Heart left ventricle (tissue), 16 donors: ENCODE results near the gene KCNK17. TPM values are rescaled to one million over a fixed set of nuclear protein-coding genes. Genes with fewer than 3 reads are reported as not detected.

Experiments
- ATAC-seq, 4 donors: fragments of 200-7000 bp; cut with Tn5 transposase; one replicate each; pipeline ENCODE4 v1.9.1; 2020 to 2022; ENCODE audit warnings: moderate library complexity in 4 of 4, mild to moderate bottlenecking in 3 of 4, moderate number of reproducible peaks in 1 of 4
- DNase-seq, 5 donors: peaks; one replicate each; pipeline ENCODE4 v3.0.0-alpha.2; 2020
- H3K27ac ChIP-seq, 12 donors: fragments of 200-600 bp; sonication (generic) in 4 of 12; one replicate each; pipeline versions ENCODE4 v1.5.0 to v1.8.0; 2016 to 2022; ENCODE audit warnings: mild to moderate bottlenecking in 2 of 12
- H3K27me3 ChIP-seq, 9 donors: fragments of 200-600 bp; sonication (generic) in 2 of 9; one replicate each; pipeline versions ENCODE4 v1.5.1 to v1.8.0; 2016 to 2022; ENCODE audit warnings: mild to moderate bottlenecking in 3 of 9
- H3K36me3 ChIP-seq, 9 donors: fragments of 200-600 bp; sonication (generic) in 2 of 9; one replicate each; pipeline versions ENCODE4 v1.5.0 to v1.8.0; 2018 to 2022; ENCODE audit warnings: mild to moderate bottlenecking in 2 of 9
- H3K4me1 ChIP-seq, 12 donors: fragments of 200-600 bp; sonication (generic) in 4 of 12; one replicate each; pipeline versions ENCODE4 v1.5.0 to v1.8.0; 2016 to 2022; ENCODE audit warnings: mild to moderate bottlenecking in 3 of 12
- H3K4me3 ChIP-seq, 12 donors: fragments of 200-600 bp; sonication (generic) in 4 of 12; one replicate each; pipeline versions ENCODE4 v1.5.0 to v1.8.0; 2017 to 2022; ENCODE audit warnings: mild to moderate bottlenecking in 9 of 12, moderate library complexity in 4 of 12
- H3K9me3 ChIP-seq, 12 donors: fragments of 200-600 bp; sonication (generic) in 4 of 12; one replicate each; pipeline versions ENCODE4 v1.5.0 to v1.8.0; 2016 to 2022; ENCODE audit warnings: mild to moderate bottlenecking in 1 of 12
- CTCF ChIP-seq, 12 donors: fragments of 200-600 bp; sonication (generic) in 4 of 12; IDR thresholded peaks; one replicate each; pipeline versions ENCODE4 v1.5.0 to v1.8.0; 2018 to 2022; ENCODE audit warnings: antibody characterized with exemption in 12 of 12, mild to moderate bottlenecking in 5 of 12
- POLR2A ChIP-seq, 2 donors: fragments of 450-650 bp; IDR thresholded peaks; one replicate each; pipeline ENCODE4 v1.6.1; 2017; ENCODE audit warnings: antibody characterized with exemption in 2 of 2, mild to moderate bottlenecking in 2 of 2, moderate library complexity in 2 of 2
- WGBS, 4 donors: extraction: QIAGEN DNeasy Blood & Tissue Kit in 2 of 4; methylation state at CpG; one replicate each; pipeline versions ENCODE4 v1.1.5 to v1.1.7; 2013 to 2018; 5-methylcytosine and 5-hydroxymethylcytosine counted together
- intact Hi-C, 10 donors: fragments of 100-400 bp; cut with DNase I; formaldehyde crosslinking; loops; one replicate each; pipeline versions ENCODE4 v1.11.1 to v1.14.2; 2022
- polyA plus RNA-seq, 2 donors: library from polyadenylated mRNA; stranded (reverse); fragments of 200-250 nt; gene quantifications; one replicate each; pipeline ENCODE4 v1.2.3, GENCODE V29; 2013
- total RNA-seq, 9 donors: library from RNA; depleted of rRNA in 2 of 9; stranded (reverse); fragments of >200 nt in 2 of 9; fragmentation: NEBNext Ultra II Directional in 3 of 9; extraction: Animal tissue kit (Norgen Biotek cat#: 25700) in 3 of 9; gene quantifications; one replicate each; pipeline versions ENCODE4 v1.1.0 to v1.2.4, GENCODE V29; 2016 to 2023
- donor health status: ischemic (EF 13 %, LVEDD 7.1; RV severe dilation, severe dysfunction).
- donor health status: healthy with polysubstance abuse.
- donor health status: DM: no; HTN: yes; CAD: no.
- donor health status: DM: no; HTN: no; CAD: no.
- donor health status: ischemic (EF 25% LVEDD 6.9; RV normal size, moderate dysfunction).
- donor health status: ischemic (EF 25% LVEDD 5.7; RV mildly dilated, moderate dysfunction).
- donor health status: healthy.
- donor health status: DM: yes; HTN: yes; CAD: no.
- donor health status: ischemic (EF 35%, LVEDD 5.7; RV mildly dilated, moderate dysfunction).
- donor health status: nonischemic (EF 11% LVEDD 7.7; RV severe dilation, severe dysfunction).
- donor health status: DM: yes; HTN: yes; CAD: no.
- donor health status: PGD.
- donor health status: ischemic (EF 29% LVEDD 5.4; RV normal size, mild dysfunction).
- donor health status: nonischemic (EF 23%, LVEDD 6.1; RV moderate dilation, normal function).

The KCNK17 gene
- total and polyA plus RNA-seq, 11 donors = 0.06 to 0.36 (median 0.22) TPM; not detected in 5

DNA sequence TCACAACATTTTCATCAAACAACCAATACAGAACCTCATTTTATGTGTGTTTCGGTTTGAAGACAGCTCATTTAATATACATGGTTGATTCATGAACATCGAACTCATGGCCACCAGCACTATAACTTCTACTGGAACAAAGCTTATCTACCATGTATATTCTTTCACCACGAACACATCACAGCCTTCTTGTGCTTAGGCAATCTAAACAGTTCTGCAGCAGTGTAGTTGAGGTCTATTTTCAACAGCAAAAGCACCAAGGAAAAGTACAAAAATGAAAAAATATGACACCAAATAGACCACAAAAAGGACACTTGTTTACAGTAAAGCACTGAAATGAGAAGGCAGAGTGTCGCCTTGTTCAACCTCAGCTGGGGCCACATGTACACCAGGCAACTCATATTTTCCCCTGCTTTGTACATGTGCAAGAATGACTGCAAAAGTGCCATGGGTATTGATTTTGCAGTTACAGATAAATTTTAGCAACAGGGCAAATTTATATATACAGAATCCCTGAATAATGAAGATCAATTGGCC lies 59.2 kb downstream of the KCNK17 start:
- intact Hi-C loops = no loop called here
- Histone ChIP-seq H3K27ac (no peak overlapping the region), H3K27me3 (peaks cover 0 to 12% (median 2%) of the 10 kb centered on the region in 9 donors), H3K4me1 (no peaks in the 10 kb centered on the region), H3K9me3 (peaks cover 0 to 11% (median 0%) of the 10 kb centered on the region in 12 donors), H3K36me3 (no peaks in the 10 kb centered on the region), H3K4me3 (no peak overlapping the region)
- DNase-seq = no peak
- 83 to 92% (median 89%) methylated on average over 4 of the region's 4 CpGs for WGBS, 4 donors
- TF ChIP-seq POLR2A (IDR thresholded peaks at IDR 0.05) (no peak), CTCF (IDR thresholded peaks at IDR 0.05) (no peak)
- no peak for ATAC-seq

DNA sequence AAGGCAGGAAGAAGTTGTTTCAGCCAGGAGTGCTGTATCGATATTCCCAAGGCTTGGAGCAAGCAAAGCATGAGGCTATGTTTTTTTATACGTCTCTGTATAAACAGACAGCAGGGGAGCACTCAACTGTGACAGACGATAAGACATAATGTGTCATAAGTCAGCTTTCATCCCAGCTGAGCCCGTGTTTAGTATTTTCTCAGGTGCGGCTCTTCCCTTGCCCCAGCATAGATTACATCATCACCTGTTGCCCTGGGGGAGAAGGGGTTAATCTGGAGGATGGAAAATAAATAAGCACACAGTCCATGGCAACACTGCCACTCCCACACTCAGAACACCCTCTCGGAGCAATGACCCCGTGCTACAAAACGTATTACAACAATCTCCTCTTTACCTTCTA lies 62.8 kb downstream of the KCNK17 start:
- H3K27ac ChIP-seq = no peak overlapping the region
- peaks cover 0 to 8% (median 0%) of the 10 kb centered on the region in 9 donors for H3K27me3 ChIP-seq
- peaks cover 0 to 11% (median 0%) of the 10 kb centered on the region in 12 donors for H3K9me3 ChIP-seq
- H3K4me3 ChIP-seq = no peak overlapping the region
- 28 to 36% (median 34%) methylated on average over 8 of the region's 8 CpGs for WGBS, 4 donors
- intact Hi-C loops = no loop called here
- no peak for ATAC-seq
- TF ChIP-seq POLR2A (IDR thresholded peaks at IDR 0.05) (no peak), CTCF (IDR thresholded peaks at IDR 0.05) (no peak)
- DNase-seq = no peak
- no peaks in the 10 kb centered on the region for H3K36me3 ChIP-seq
- H3K4me1 ChIP-seq = no peaks in the 10 kb centered on the region

DNA sequence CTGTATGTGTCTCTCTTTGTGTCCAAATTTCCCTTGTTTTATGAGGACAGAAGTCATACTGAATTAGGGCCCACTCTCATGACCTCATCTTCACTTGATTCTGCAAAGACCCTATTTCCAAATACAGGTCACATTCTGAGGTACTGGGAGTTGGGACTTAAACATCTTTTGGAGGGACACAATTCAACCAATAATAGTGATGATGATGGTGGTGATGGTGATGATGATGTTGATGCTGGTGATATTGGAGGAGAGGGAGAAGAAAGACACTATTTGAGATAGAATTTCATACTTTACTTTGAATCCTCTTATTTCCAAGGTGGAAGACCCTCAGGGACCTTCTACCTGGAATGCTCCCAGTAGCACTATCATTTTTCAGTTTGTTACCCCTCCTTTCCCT lies 63.7 kb downstream of the KCNK17 start:
- Histone ChIP-seq H3K27ac (no peak overlapping the region), H3K36me3 (no peaks in the 10 kb centered on the region), H3K9me3 (peaks cover 0 to 11% (median 0%) of the 10 kb centered on the region in 12 donors), H3K27me3 (peaks cover 0 to 8% (median 0%) of the 10 kb centered on the region in 9 donors), H3K4me3 (no peak overlapping the region), H3K4me1 (no peaks in the 10 kb centered on the region)
- no peak for ATAC-seq
- DNase-seq = no peak
- intact Hi-C loops = no loop called here
- TF ChIP-seq POLR2A (IDR thresholded peaks at IDR 0.05) (no peak), CTCF (IDR thresholded peaks at IDR 0.05) (no peak)

DNA sequence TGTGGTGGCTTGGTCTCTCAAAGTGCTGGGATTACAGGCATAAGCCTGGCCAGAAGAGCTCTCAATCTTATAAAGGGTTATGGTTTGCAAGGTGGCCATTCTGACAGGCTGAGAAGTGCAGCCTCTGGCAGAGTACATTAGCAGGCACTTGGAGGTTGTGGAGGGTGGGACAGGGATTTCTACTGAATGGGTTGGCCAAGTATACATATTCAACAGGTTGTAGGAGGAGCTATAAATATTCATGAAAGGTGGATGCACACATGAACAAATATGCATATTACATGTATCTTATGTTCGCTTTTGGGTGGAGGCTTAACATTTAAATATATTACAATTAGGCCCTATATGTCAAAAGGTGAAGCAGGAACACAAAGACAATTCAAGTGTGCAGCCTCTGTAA lies 64.9 kb downstream of the KCNK17 start:
- no peaks in the 10 kb centered on the region for H3K4me1 ChIP-seq
- no peaks in the 10 kb centered on the region for H3K36me3 ChIP-seq
- peaks cover 0 to 8% (median 0%) of the 10 kb centered on the region in 9 donors for H3K27me3 ChIP-seq
- DNase-seq (no peak), ATAC-seq (no peak)
- WGBS, 4 donors = 87 to 100% (median 93%) methylated on average over 1 of the region's 1 CpG
- no peak overlapping the region for H3K4me3 ChIP-seq
- TF ChIP-seq CTCF (IDR thresholded peaks at IDR 0.05) (no peak), POLR2A (IDR thresholded peaks at IDR 0.05) (no peak)
- H3K27ac ChIP-seq = no peak overlapping the region
- H3K9me3 ChIP-seq = peaks cover 0 to 5% (median 0%) of the 10 kb centered on the region in 12 donors
- intact Hi-C loops = no loop called here

Other genes with a start within 250 kb of the KCNK17 start
- gene SAYSD1, start 199.2 kb downstream of the KCNK17 start, total RNA-seq = 10 to 100 TPM in 4 of 9 donors, 1 to 10 TPM in 5; 6.5 to 14.6 (median 9.2) TPM
- gene SAYSD1, start 199.2 kb downstream of the KCNK17 start, polyA plus RNA-seq = 10 to 100 TPM in 1 of 2 donors, 1 to 10 TPM in 1; 9.6 to 10.3 TPM
- gene KCNK5, start 84.9 kb downstream of the KCNK17 start, total RNA-seq = 1 to 10 TPM in 1 of 9 donors, under 1 TPM in 8; 0.08 to 2.1 (median 0.40) TPM
- gene KCNK5, start 84.9 kb downstream of the KCNK17 start, polyA plus RNA-seq = under 1 TPM; 0.25 to 0.27 TPM
- gene KCNK16, start 8.3 kb upstream of the KCNK17 start, total RNA-seq = not detected
- gene KCNK16, start 8.3 kb upstream of the KCNK17 start, polyA plus RNA-seq = not detected